NCI-H2196 treated with DMSO at 0.1 percent for 48 hours (cell line): Measurements from ENCODE around the gene BBX.

Source experiments
- DNase-seq: peaks from one replicate; lab custom pipeline; 2025; ENCODE audit not compliant: unreplicated experiment; lab: John Stamatoyannopoulos, UW

Gene BBX

GRCh38 chr3:107795514-107796094 lies 272.8 kb downstream of the BBX start:
- no peak for DNase-seq

- DNase-seq, result no peak
These were observed 274.0 kb downstream of the BBX start for GRCh38 chr3:107796791-107797190.

- DNase-seq, result no peak
These were observed 274.8 kb downstream of the BBX start for GRCh38 chr3:107797586-107797985.

- DNase-seq, result no peak
These were observed 275.6 kb downstream of the BBX start for GRCh38 chr3:107798381-107798780.

GRCh38 chr3:107800710-107801109 lies 277.9 kb downstream of the BBX start:
- DNase-seq, result no peak

GRCh38 chr3:107803170-107803569 lies 280.4 kb downstream of the BBX start:
- no peak for DNase-seq

- no peak for DNase-seq
These were observed 283.3 kb downstream of the BBX start for GRCh38 chr3:107806021-107806420.

- no peak for DNase-seq
These were observed 283.8 kb downstream of the BBX start for GRCh38 chr3:107806536-107806935.

- DNase-seq, result no peak
These were observed 287.7 kb downstream of the BBX start for GRCh38 chr3:107810171-107811071.

- no peak for DNase-seq
These were observed 290.3 kb downstream of the BBX start for GRCh38 chr3:107813026-107813425.

- no peak for DNase-seq
These were observed 293.3 kb downstream of the BBX start for GRCh38 chr3:107816107-107816506.

GRCh38 chr3:107817076-107817475 lies 294.3 kb downstream of the BBX start:
- no peak for DNase-seq

- no peak for DNase-seq
These were observed 295.3 kb downstream of the BBX start for GRCh38 chr3:107818025-107818424.

- DNase-seq, result no peak
These were observed 296.9 kb downstream of the BBX start for GRCh38 chr3:107819656-107820055.

GRCh38 chr3:107822308-107822707 lies 299.5 kb downstream of the BBX start:
- no peak for DNase-seq

GRCh38 chr3:107824822-107825371 lies 302.1 kb downstream of the BBX start:
- DNase-seq, result no peak

GRCh38 chr3:107825556-107825955 lies 302.8 kb downstream of the BBX start:
- no peak for DNase-seq

- no peak for DNase-seq
These were observed 304.0 kb downstream of the BBX start for GRCh38 chr3:107826727-107827126.

GRCh38 chr3:107829185-107829584 lies 306.4 kb downstream of the BBX start:
- DNase-seq, result no peak

GRCh38 chr3:107831590-107831989 lies 308.8 kb downstream of the BBX start:
- DNase-seq, result no peak

GRCh38 chr3:107833043-107833442 lies 310.3 kb downstream of the BBX start:
- no peak for DNase-seq

GRCh38 chr3:107833722-107834416 lies 311.1 kb downstream of the BBX start:
- no peak for DNase-seq
